Stimulated activated CD8-positive, alpha-beta memory T cell treated with anti-CD3 and anti-CD28 coated beads, Interleukin-12 subunit alpha, Interleukin-12 subunit beta, amount 100 ng/mL, for 24 hours (primary cell): ENCODE results near the gene KCNC1.

Experiments
- DNase-seq: peaks from one replicate; pipeline ENCODE4 v3.0.0-alpha.2; 2020; ENCODE audit errors: extremely low read depth

Gene KCNC1

GRCh38 chr11:17821648-17822400 lies 87.2 kb downstream of the KCNC1 start:
- DNase-seq: no peak

GRCh38 chr11:17822401-17822781 lies 87.8 kb downstream of the KCNC1 start:
- no peak for DNase-seq

GRCh38 chr11:17827006-17827405 lies 92.4 kb downstream of the KCNC1 start:
- DNase-seq: no peak

- DNase-seq: no peak
Measured at GRCh38 chr11:17828311-17828751, 93.8 kb downstream of the KCNC1 start.

GRCh38 chr11:17831228-17831627 lies 96.6 kb downstream of the KCNC1 start:
- DNase-seq: no peak

- DNase-seq: no peak
Measured at GRCh38 chr11:17831883-17832282, 97.3 kb downstream of the KCNC1 start.
